NCI-H226 (cell line): ENCODE data around the gene BMPR1B.

Source experiments
- DNase-seq: peaks from one replicate; pipeline ENCODE4 v3.0.0-alpha.2; 2015

BMPR1B gene

GRCh38 chr4:94918543-94918942 is 160.8 kb downstream of the BMPR1B start:
- no peak for DNase-seq

GRCh38 chr4:94920369-94920768 is 162.6 kb downstream of the BMPR1B start:
- no peak for DNase-seq

GRCh38 chr4:94924566-94924965 is 166.8 kb downstream of the BMPR1B start:
- no peak for DNase-seq

- DNase-seq, result no peak
Measured at GRCh38 chr4:94925764-94926347, 168.1 kb downstream of the BMPR1B start.

- DNase-seq, result no peak
Measured at GRCh38 chr4:94926936-94927335, 169.2 kb downstream of the BMPR1B start.

GRCh38 chr4:94927696-94928095 is 169.9 kb downstream of the BMPR1B start:
- no peak for DNase-seq

GRCh38 chr4:94929696-94930095 is 171.9 kb downstream of the BMPR1B start:
- DNase-seq, result no peak

- DNase-seq, result no peak
Measured at GRCh38 chr4:94931626-94932025, 173.9 kb downstream of the BMPR1B start.

- no peak for DNase-seq
Measured at GRCh38 chr4:94932366-94932765, 174.6 kb downstream of the BMPR1B start.

- peak; percentile 43 for DNase-seq
Measured at GRCh38 chr4:94933799-94934198, 176.0 kb downstream of the BMPR1B start.

- peak; percentile 25 for DNase-seq
Measured at GRCh38 chr4:94934201-94934600, 176.4 kb downstream of the BMPR1B start.

- DNase-seq, result no peak
Measured at GRCh38 chr4:94934864-94935263, 177.1 kb downstream of the BMPR1B start.

- DNase-seq, result no peak
Measured at GRCh38 chr4:94936854-94937253, 179.1 kb downstream of the BMPR1B start.

- DNase-seq, result no peak
Measured at GRCh38 chr4:94939791-94940519, 182.2 kb downstream of the BMPR1B start.

GRCh38 chr4:94940520-94940908 is 182.8 kb downstream of the BMPR1B start:
- DNase-seq, result no peak

GRCh38 chr4:94941706-94942105 is 184.0 kb downstream of the BMPR1B start:
- DNase-seq, result no peak

GRCh38 chr4:94944726-94945125 is 187.0 kb downstream of the BMPR1B start:
- no peak for DNase-seq

GRCh38 chr4:94947681-94948108 is 189.9 kb downstream of the BMPR1B start:
- DNase-seq, result no peak

- DNase-seq, result no peak
Measured at GRCh38 chr4:94954251-94954650, 196.5 kb downstream of the BMPR1B start.

- no peak for DNase-seq
Measured at GRCh38 chr4:94957030-94957429, 199.3 kb downstream of the BMPR1B start.

- DNase-seq, result no peak
Measured at GRCh38 chr4:94959307-94959706, 201.6 kb downstream of the BMPR1B start.

GRCh38 chr4:94960708-94961107 is 203.0 kb downstream of the BMPR1B start:
- DNase-seq, result no peak

GRCh38 chr4:94961420-94961819 is 203.7 kb downstream of the BMPR1B start:
- no peak for DNase-seq

- no peak for DNase-seq
Measured at GRCh38 chr4:94962484-94962883, 204.7 kb downstream of the BMPR1B start.

- no peak for DNase-seq
Measured at GRCh38 chr4:94965852-94966251, 208.1 kb downstream of the BMPR1B start.
